Mucosa of rectum (tissue), 2 donors: ENCODE measurements around the gene GSKIP.

ENCODE experiments used
- H3K27ac ChIP-seq, 2 donors: one replicate each; pipeline ENCODE4 v1.7.0; 2013; ENCODE audit warnings: inconsistent platforms in 2 of 2, low read depth in 2 of 2, low read length in 2 of 2
- H3K27me3 ChIP-seq, 2 donors: one replicate each; pipeline ENCODE4 v1.7.0; 2013; ENCODE audit warnings: low read length in 2 of 2; ENCODE audit not compliant: control insufficient read depth in 2 of 2, insufficient read depth in 2 of 2
- H3K36me3 ChIP-seq, 2 donors: one replicate each; pipeline ENCODE4 v1.7.0; 2013; ENCODE audit warnings: low read length in 2 of 2; ENCODE audit not compliant: control insufficient read depth in 2 of 2, insufficient read depth in 2 of 2
- H3K4me1 ChIP-seq, 2 donors: one replicate each; pipeline ENCODE4 v1.7.0; 2013; ENCODE audit warnings: low read length in 2 of 2, mild to moderate bottlenecking in 1 of 2; ENCODE audit not compliant: control insufficient read depth in 2 of 2, insufficient read depth in 2 of 2
- H3K4me3 ChIP-seq, 2 donors: one replicate each; pipeline ENCODE4 v1.7.0; 2013; ENCODE audit warnings: low read length in 2 of 2
- H3K9ac ChIP-seq, 2 donors: one replicate each; pipeline ENCODE4 v1.7.0; 2013; ENCODE audit warnings: low read length in 2 of 2, low read depth in 1 of 2, mild to moderate bottlenecking in 1 of 2
- H3K9me3 ChIP-seq, 2 donors: one replicate each; pipeline ENCODE4 v1.7.0; 2013; ENCODE audit warnings: low read length in 2 of 2; ENCODE audit not compliant: control insufficient read depth in 2 of 2
- donor health status: healthy.
- donor health status: Normal muscosa, but diverticular disease.

GSKIP gene

DNA sequence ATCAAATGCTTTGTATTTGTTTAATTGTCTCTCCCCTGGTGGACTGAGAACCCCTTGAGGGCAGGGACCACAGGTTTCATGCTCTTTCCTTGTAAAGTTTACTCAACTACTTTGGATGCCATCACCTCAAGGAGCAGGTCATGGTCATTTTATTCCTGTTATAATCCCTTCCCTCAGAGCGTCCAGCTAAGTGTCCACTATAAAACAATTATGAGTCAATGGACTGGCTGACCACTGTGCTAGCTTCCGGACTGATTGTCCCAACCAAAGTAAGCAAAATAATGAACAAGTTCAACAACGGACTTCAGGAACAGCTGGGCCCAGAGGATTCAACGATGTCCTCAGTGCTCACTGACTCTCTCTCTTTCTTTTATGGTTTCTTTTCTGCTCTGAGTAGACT is 46.8 kb downstream of the GSKIP start:
- Histone ChIP-seq H3K27me3 (no peaks in the 10 kb centered on the region), H3K4me1 (no peaks in the 10 kb centered on the region), H3K9me3 (no peaks in the 10 kb centered on the region), H3K4me3 (no peak overlapping the region), H3K27ac (no peak overlapping the region), H3K9ac (no peak overlapping the region), H3K36me3 (no peaks in the 10 kb centered on the region)

DNA sequence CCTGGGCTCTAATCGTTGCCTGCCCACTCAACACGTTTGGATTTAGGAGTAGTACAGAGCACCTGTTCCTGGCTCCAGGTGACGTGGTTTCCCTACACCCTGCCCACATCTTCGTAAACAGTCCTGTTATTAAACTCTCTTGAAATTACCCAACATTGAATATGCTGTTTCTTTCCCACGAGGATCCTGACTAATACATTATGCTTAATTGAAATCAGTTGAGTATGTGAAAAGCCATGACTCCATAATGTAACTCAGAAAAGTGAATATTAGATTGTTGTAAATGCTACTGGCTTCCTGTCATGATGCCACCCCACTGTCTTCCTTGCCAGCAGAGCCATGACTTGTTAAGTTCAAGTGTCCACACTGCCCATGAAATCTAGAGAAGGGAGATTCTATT is 50.2 kb downstream of the GSKIP start:
- H3K36me3 ChIP-seq = no peaks in the 10 kb centered on the region
- no peak overlapping the region for H3K9ac ChIP-seq
- H3K4me1 ChIP-seq = no peaks in the 10 kb centered on the region
- no peaks in the 10 kb centered on the region for H3K27me3 ChIP-seq
- H3K27ac ChIP-seq = no peak overlapping the region
- no peak overlapping the region for H3K4me3 ChIP-seq
- no peaks in the 10 kb centered on the region for H3K9me3 ChIP-seq

GRCh38 chr14:96415559-96415958 is 52.2 kb downstream of the GSKIP start:
- H3K4me3 ChIP-seq = no peak overlapping the region

DNA sequence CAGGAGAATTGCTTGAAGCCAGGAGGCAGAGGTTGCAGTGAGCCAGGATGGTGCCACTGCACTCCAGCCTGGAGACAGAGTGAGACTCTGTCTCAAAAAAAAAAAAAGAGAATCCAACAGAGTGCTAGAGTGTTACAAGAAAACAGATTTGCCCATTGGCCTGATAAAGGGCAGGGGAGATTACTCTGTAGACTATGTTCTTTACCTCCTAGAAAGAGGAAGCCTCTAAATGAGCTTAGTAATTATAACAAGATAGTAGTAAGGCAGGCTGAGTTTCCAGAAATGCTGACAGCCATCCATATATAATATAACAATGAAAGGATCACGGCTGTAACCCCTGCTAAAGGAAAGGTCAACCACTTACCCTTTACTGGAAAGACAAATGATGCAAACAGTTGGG is 53.0 kb downstream of the GSKIP start:
- H3K9me3 ChIP-seq = no peaks in the 10 kb centered on the region
- no peaks in the 10 kb centered on the region for H3K27me3 ChIP-seq
- no peaks in the 10 kb centered on the region for H3K36me3 ChIP-seq
- H3K4me1 ChIP-seq = no peaks in the 10 kb centered on the region
- no peak overlapping the region for H3K9ac ChIP-seq
- H3K4me3 ChIP-seq = no peak overlapping the region
- H3K27ac ChIP-seq = no peak overlapping the region

More at GRCh38 chr14:96415559-96415958, 52.2 kb downstream of the GSKIP start:
- Histone ChIP-seq H3K27me3 (no peaks in the 10 kb centered on the region), H3K9me3 (no peaks in the 10 kb centered on the region), H3K27ac (no peak overlapping the region), H3K4me1 (no peaks in the 10 kb centered on the region), H3K9ac (no peak overlapping the region), H3K36me3 (no peaks in the 10 kb centered on the region)

DNA sequence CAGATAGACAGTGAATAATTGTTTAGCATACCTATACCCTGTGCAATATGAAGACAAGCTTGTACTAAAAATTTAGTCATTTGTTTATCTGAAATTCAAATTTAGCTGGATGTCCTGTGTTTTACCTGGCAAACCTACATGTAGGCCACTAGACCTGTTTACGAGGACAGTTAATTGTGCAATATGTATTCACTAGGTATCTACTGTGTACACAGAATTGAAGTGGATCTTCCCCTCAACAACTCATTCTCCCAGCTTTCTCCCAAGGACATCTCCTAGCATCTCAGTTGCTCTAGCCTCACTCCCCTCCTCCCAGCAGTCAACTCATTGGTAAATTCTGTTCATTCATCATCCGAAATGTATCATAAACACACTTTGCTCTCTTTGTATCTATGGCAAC is 53.9 kb downstream of the GSKIP start:
- Histone ChIP-seq H3K4me3 (no peak overlapping the region), H3K27me3 (no peaks in the 10 kb centered on the region), H3K36me3 (no peaks in the 10 kb centered on the region), H3K9me3 (no peaks in the 10 kb centered on the region), H3K9ac (no peak overlapping the region), H3K27ac (no peak overlapping the region), H3K4me1 (no peaks in the 10 kb centered on the region)

- H3K4me1 ChIP-seq = no peaks in the 10 kb centered on the region
- H3K36me3 ChIP-seq = no peaks in the 10 kb centered on the region
Measured at GRCh38 chr14:96418075-96418474, 54.7 kb downstream of the GSKIP start.

DNA sequence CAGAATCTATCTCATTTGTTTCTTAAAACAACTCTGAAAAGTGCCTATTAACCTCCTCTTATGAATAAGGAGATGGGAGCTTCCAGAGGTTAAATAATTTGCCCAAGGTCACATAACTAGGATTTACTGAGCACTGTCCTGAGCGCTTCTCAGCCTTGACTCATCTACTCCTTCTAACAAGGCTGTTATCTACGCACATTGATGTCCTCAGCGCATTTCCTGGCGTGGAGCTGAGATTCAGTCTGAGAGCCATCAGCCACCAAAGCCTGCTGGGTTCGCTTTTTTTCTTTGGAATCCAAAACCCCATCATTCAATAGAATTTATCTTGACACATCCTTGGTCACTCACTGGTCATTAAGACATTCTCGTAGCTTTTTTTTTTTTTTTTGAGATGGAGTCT is 57.9 kb downstream of the GSKIP start:
- Histone ChIP-seq H3K4me3 (no peak overlapping the region), H3K9me3 (no peaks in the 10 kb centered on the region), H3K4me1 (peaks cover 0 to 3% of the 10 kb centered on the region in 2 donors), H3K9ac (no peak overlapping the region), H3K27ac (no peak overlapping the region), H3K36me3 (no peaks in the 10 kb centered on the region), H3K27me3 (no peaks in the 10 kb centered on the region)

More at GRCh38 chr14:96418075-96418474, 54.7 kb downstream of the GSKIP start:
- Histone ChIP-seq H3K4me3 (no peak overlapping the region), H3K27ac (no peak overlapping the region), H3K27me3 (no peaks in the 10 kb centered on the region), H3K9me3 (no peaks in the 10 kb centered on the region), H3K9ac (no peak overlapping the region)

- Histone ChIP-seq H3K4me3 (no peak overlapping the region), H3K27ac (no peak overlapping the region), H3K4me1 (peaks cover 0 to 3% of the 10 kb centered on the region in 2 donors), H3K27me3 (no peaks in the 10 kb centered on the region), H3K9me3 (no peaks in the 10 kb centered on the region), H3K9ac (no peak overlapping the region), H3K36me3 (no peaks in the 10 kb centered on the region)
Measured at GRCh38 chr14:96422992-96423391, 59.7 kb downstream of the GSKIP start.

GRCh38 chr14:96423446-96424108 is 60.3 kb downstream of the GSKIP start:
- H3K27ac ChIP-seq = no peak overlapping the region
- H3K9me3 ChIP-seq = no peaks in the 10 kb centered on the region
- H3K36me3 ChIP-seq = no peaks in the 10 kb centered on the region
- H3K4me3 ChIP-seq = peak overlapping the region; percentile 60 to 76
- peaks cover 0 to 3% of the 10 kb centered on the region in 2 donors for H3K4me1 ChIP-seq
- peak overlapping the region; percentile 61 to 68 for H3K9ac ChIP-seq
- H3K27me3 ChIP-seq = no peaks in the 10 kb centered on the region

DNA sequence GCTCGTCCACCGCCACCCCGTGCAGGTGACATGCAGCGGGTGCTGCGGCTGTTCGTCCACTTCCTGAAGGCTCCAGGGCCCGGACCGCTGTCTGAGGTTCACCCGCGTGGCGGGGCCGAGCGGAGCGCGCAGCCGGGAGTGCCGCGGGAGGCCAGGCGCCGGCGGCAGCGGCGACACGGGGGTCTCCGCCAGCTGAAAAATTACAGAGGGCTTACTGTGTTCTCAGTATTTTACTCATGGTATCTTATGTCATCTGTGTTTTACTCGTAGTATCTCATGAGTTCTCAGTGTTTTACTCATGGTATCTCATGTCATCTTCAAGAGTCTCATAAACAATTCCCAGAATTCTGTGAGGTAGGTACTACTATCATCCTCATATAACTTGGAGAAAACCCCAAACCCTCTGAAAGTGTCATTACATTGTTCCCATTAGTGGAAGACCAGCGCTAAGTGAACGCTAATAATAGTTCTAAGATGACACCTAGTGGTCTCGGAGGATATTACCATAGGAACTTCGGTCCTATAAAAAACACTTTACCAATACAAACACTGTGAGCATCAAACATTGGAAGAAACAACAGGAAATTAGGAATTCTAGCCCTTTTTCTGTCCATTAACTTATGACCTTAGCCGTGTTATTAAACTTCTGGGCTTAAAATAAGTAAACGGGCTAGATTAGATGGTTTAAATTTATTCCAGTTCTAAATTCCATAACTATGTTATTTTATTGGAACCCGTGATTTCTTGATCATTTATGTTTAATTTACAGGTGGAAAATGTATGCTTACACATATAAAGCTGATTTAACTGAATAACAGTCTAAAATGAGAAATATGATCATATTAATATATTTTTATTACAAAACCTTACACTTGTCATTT is 61.0 kb downstream of the GSKIP start:
- Histone ChIP-seq H3K9me3 (no peaks in the 10 kb centered on the region), H3K27me3 (no peaks in the 10 kb centered on the region), H3K4me3 (peak overlapping the region; percentile 60 to 76), H3K36me3 (no peaks in the 10 kb centered on the region), H3K4me1 (peaks cover 0 to 3% of the 10 kb centered on the region in 2 donors), H3K27ac (no peak overlapping the region), H3K9ac (peak overlapping the region; percentile 61 to 68)
